HepG2 (cell line): ENCODE measurements around the gene ZNF24. TPM values are rescaled to one million over a fixed set of nuclear protein-coding genes. Genes with fewer than 3 reads are reported as not detected.

Experiments
- CHD4 ChIP-seq: fragments of 200-600 bp; sonication (generic); IDR thresholded peaks from 2 replicates; pipeline ENCODE4 v1.7.0; 2017; ENCODE audit warnings: mild to moderate bottlenecking, low read length, borderline replicate concordance
- CREB1 ChIP-seq, 2 experiments: fragments of 450-650 bp in 1 of 2; IDR thresholded peaks; 2 replicates each; pipeline ENCODE4 v1.6.1; 2016 to 2017; ENCODE audit warnings: control low read depth in 1 of 2, mild to moderate bottlenecking in 1 of 2, missing compliant biosample characterization in 1 of 2, missing genetic modification characterization in 1 of 2
- EHMT2 ChIP-seq: fragments of 200-600 bp; sonication (generic); IDR thresholded peaks from 2 replicates; pipeline ENCODE4 v1.7.0; 2017; ENCODE audit warnings: antibody characterized with exemption, low read depth, low read length, borderline replicate concordance
- FOXJ3 ChIP-seq: sonication (generic); formaldehyde crosslinking; IDR thresholded peaks from 2 replicates; pipeline ENCODE4 v1.4.0; 2020; ENCODE audit warnings: missing genetic modification reagents, mild to moderate bottlenecking, borderline replicate concordance
- GFI1 ChIP-seq: sonication (generic); formaldehyde crosslinking; IDR thresholded peaks from 2 replicates; pipeline ENCODE4 v1.5.0; 2020; ENCODE audit warnings: missing genetic modification reagents, mild to moderate bottlenecking, borderline replicate concordance
- KDM5A ChIP-seq: fragments of 200-600 bp; sonication (generic); IDR thresholded peaks from 2 replicates; pipeline ENCODE4 v1.7.0; 2018; ENCODE audit warnings: antibody characterized with exemption, mild to moderate bottlenecking, low read length, borderline replicate concordance
- KLF13 ChIP-seq: sonication (generic); formaldehyde crosslinking; IDR thresholded peaks from 2 replicates; pipeline ENCODE4 v1.4.0; 2020; ENCODE audit warnings: mild to moderate bottlenecking, missing genetic modification reagents
- MAFK ChIP-seq, 2 experiments: IDR thresholded peaks in 1 of 2; conservative IDR thresholded peaks in 1 of 2; 2 replicates each; pipeline ENCODE4 v1.6.1; 2011; ENCODE audit warnings: improper control_type of control experiment in 2 of 2, low read length in 2 of 2
- MEIS2 ChIP-seq: sonication (generic); formaldehyde crosslinking; IDR thresholded peaks from 2 replicates; pipeline ENCODE4 v1.9.0; 2021; ENCODE audit warnings: mild to moderate bottlenecking, missing genetic modification reagents
- PRDM10 ChIP-seq: sonication (generic); formaldehyde crosslinking; IDR thresholded peaks from 2 replicates; pipeline ENCODE4 v1.4.0; 2020; ENCODE audit warnings: low read depth, missing genetic modification reagents
- SOX13 ChIP-seq, 3 experiments: fragments of 450-650 bp in 1 of 3; sonication (generic) in 1 of 3; formaldehyde crosslinking in 1 of 3; IDR thresholded peaks in 2 of 3; conservative IDR thresholded peaks in 1 of 3; 2 replicates each; pipeline versions ENCODE4 v1.5.0 to v1.6.1; 2016 to 2020; ENCODE audit warnings: antibody characterized with exemption in 1 of 3, mild to moderate bottlenecking in 1 of 3, missing compliant biosample characterization in 1 of 3, missing genetic modification reagents in 1 of 3, moderate library complexity in 1 of 3
- SRSF9 ChIP-seq: fragments of 200-400 bp; formaldehyde crosslinking; IDR thresholded peaks from 2 replicates; pipeline ENCODE4 v1.6.1; 2018; ENCODE audit warnings: borderline replicate concordance, mild to moderate bottlenecking, low read depth, low read length; ENCODE audit not compliant: insufficient read depth, poor library complexity, severe bottlenecking
- SSRP1 ChIP-seq: IDR thresholded peaks from 2 replicates; pipeline ENCODE4 v1.6.1; 2016; ENCODE audit warnings: control low read depth
- ZNF3 ChIP-seq: IDR thresholded peaks from 2 replicates; pipeline ENCODE4 v1.7.0; 2017; ENCODE audit warnings: inconsistent platforms
- ZNF558 ChIP-seq: sonication (generic); formaldehyde crosslinking; IDR thresholded peaks from 2 replicates; pipeline ENCODE4 v1.9.0; 2022; ENCODE audit warnings: mild to moderate bottlenecking, missing genetic modification reagents, borderline replicate concordance
- ZNF644 ChIP-seq: IDR thresholded peaks from 2 replicates; pipeline ENCODE4 v1.6.1; 2016; ENCODE audit warnings: low read depth
- ZSCAN5A ChIP-seq: sonication (generic); formaldehyde crosslinking; IDR thresholded peaks from 2 replicates; pipeline ENCODE4 v1.8.0; 2022; ENCODE audit warnings: mild to moderate bottlenecking, missing genetic modification reagents, borderline replicate concordance
- polyA plus RNA-seq, 8 experiments: library from polyadenylated mRNA; depleted of rRNA in 3 of 8; stranded (reverse) in 7 of 8; unstranded in 1 of 8; fragments of >200 nt; fragmentation: Illumina TruSeq in 4 of 8; extraction: Trizol in 4 of 8; gene quantifications; 2 replicates each; pipeline versions ENCODE4 v1.2.1 to v1.2.3, GENCODE V29; 2011 to 2016; ENCODE audit warnings: low read depth in 4 of 8, missing spikeins in 1 of 8, mixed read lengths in 1 of 8; ENCODE audit not compliant: insufficient read depth in 1 of 8
- total RNA-seq, 5 experiments: library from RNA; depleted of rRNA; stranded (reverse); fragments of >200 nt; fragmentation: Illumina TruSeq; extraction: Trizol; gene quantifications; 2 replicates each; pipeline ENCODE4 v1.2.3, GENCODE V29; 2016; ENCODE audit warnings: low read depth in 1 of 5
- TF ChIP-seq, protein P1 (sequence below): sonication (generic); formaldehyde crosslinking; IDR thresholded peaks from 2 replicates; pipeline ENCODE4 v1.4.0; 2020; ENCODE audit warnings: missing genetic modification reagents, borderline replicate concordance

Gene ZNF24
- total and polyA plus RNA-seq, 2 of the 13 experiments (the other 11 are each of a cell fraction or from before 2014, with no cell fraction given): 19.5 to 41.1 TPM

- TF ChIP-seq SOX13 (IDR thresholded peaks at IDR 0.05): no peak
- no peak for TF ChIP-seq SOX13 (CRISPR knock-in tag; conservative IDR thresholded peaks at IDR 0.05 in 1 of 2, IDR thresholded peaks at IDR 0.05 in 1 of 2)
- peak; percentile 3; the same call in 1 of the 2 replicates for TF ChIP-seq FOXJ3 (CRISPR knock-in tag)
- no peak for TF ChIP-seq SRSF9
- TF ChIP-seq MEIS2 (CRISPR knock-in tag): no peak
- 0 out of 2 replicates have a peak, but pooled peaks have one; percentile 48 for TF ChIP-seq GFI1
- peak; percentile 55 for TF ChIP-seq CREB1 (IDR thresholded peaks at IDR 0.05)
- no peak; the same call in 1 of the 2 replicates for TF ChIP-seq CREB1 (CRISPR knock-in tag; IDR thresholded peaks at IDR 0.05)
- no peak for TF ChIP-seq ZSCAN5A (CRISPR knock-in tag)
- TF ChIP-seq, protein P1, sequence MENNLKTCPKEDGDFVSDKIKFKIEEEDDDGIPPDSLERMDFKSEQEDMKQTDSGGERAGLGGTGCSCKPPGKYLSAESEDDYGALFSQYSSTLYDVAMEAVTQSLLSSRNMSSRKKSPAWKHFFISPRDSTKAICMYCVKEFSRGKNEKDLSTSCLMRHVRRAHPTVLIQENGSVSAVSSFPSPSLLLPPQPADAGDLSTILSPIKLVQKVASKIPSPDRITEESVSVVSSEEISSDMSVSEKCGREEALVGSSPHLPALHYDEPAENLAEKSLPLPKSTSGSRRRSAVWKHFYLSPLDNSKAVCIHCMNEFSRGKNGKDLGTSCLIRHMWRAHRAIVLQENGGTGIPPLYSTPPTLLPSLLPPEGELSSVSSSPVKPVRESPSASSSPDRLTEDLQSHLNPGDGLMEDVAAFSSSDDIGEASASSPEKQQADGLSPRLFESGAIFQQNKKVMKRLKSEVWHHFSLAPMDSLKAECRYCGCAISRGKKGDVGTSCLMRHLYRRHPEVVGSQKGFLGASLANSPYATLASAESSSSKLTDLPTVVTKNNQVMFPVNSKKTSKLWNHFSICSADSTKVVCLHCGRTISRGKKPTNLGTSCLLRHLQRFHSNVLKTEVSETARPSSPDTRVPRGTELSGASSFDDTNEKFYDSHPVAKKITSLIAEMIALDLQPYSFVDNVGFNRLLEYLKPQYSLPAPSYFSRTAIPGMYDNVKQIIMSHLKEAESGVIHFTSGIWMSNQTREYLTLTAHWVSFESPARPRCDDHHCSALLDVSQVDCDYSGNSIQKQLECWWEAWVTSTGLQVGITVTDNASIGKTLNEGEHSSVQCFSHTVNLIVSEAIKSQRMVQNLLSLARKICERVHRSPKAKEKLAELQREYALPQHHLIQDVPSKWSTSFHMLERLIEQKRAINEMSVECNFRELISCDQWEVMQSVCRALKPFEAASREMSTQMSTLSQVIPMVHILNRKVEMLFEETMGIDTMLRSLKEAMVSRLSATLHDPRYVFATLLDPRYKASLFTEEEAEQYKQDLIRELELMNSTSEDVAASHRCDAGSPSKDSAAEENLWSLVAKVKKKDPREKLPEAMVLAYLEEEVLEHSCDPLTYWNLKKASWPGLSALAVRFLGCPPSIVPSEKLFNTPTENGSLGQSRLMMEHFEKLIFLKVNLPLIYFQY (CRISPR knock-in tag): 0 out of 2 replicates have a peak, but pooled peaks have one; percentile 45
- TF ChIP-seq ZNF558: 0 out of 2 replicates have a peak, but pooled peaks have one; percentile 11
- 0 out of 2 replicates have a peak, but pooled peaks have one; percentile 2 for TF ChIP-seq ZNF3 (CRISPR knock-in tag)
- TF ChIP-seq CHD4: peak; percentile 96
- peak in 1 of 2 experiments; percentile 39; a peak in 2 of 4 replicates for TF ChIP-seq MAFK (conservative IDR thresholded peaks at IDR 0.05 in 1 of 2, IDR thresholded peaks at IDR 0.05 in 1 of 2; ENCODE audit: low read length in 2 of 2)
- 0 out of 2 replicates have a peak, but pooled peaks have one; percentile 33 for TF ChIP-seq EHMT2
- TF ChIP-seq ZNF644 (CRISPR knock-in tag): peak; percentile 1; the same call in 1 of the 2 replicates
- TF ChIP-seq PRDM10: 0 out of 2 replicates have a peak, but pooled peaks have one; percentile 17
- TF ChIP-seq KDM5A: peak; percentile 0; the same call in 1 of the 2 replicates
- TF ChIP-seq SSRP1: 0 out of 2 replicates have a peak, but pooled peaks have one; percentile 34
- no peak for TF ChIP-seq KLF13 (CRISPR knock-in tag)
These were observed 678 bp upstream of the ZNF24 start (continued) for GRCh38 chr18:35344736-35345459.
